CD14-positive monocyte (primary cell): Measurements from ENCODE around the gene MXD4. TPM values are rescaled to one million over a fixed set of nuclear protein-coding genes. Genes with fewer than 3 reads are reported as not detected.

Experiments used
- DNase-seq, 3 donors: peaks; one replicate each; pipeline ENCODE4 v3.0.0-alpha.2; 2011 to 2022
- H2AFZ ChIP-seq: 2 replicates; pipeline ENCODE4 v1.6.0; 2012; ENCODE audit warnings: mild to moderate bottlenecking, low read depth, low read length, inconsistent platforms; ENCODE audit not compliant: insufficient read depth, poor library complexity, severe bottlenecking
- H3K27ac ChIP-seq, 2 donors: 1 replicate in 1 of 2; 2 replicates in 1 of 2; pipeline ENCODE4 v1.5.1; 2012 to 2013; ENCODE audit warnings: low read length in 2 of 2, control low read depth in 1 of 2, inconsistent platforms in 1 of 2, low read depth in 1 of 2, mild to moderate bottlenecking in 1 of 2
- H3K27me3 ChIP-seq, 2 donors: one replicate each; pipeline versions ENCODE4 v1.6.0 to v1.6.1; 2011 to 2013; ENCODE audit warnings: low read length in 2 of 2; ENCODE audit not compliant: control insufficient read depth in 2 of 2, insufficient read depth in 2 of 2
- H3K36me3 ChIP-seq, 2 donors: replicated peaks in 1 of 2; 1 replicate in 1 of 2; 2 replicates in 1 of 2; pipeline versions ENCODE4 v1.5.1 to v1.6.1; 2012 to 2013; ENCODE audit warnings: low read length in 2 of 2, control low read depth in 1 of 2, inconsistent platforms in 1 of 2, mild to moderate bottlenecking in 1 of 2; ENCODE audit not compliant: insufficient read depth in 2 of 2, control insufficient read depth in 1 of 2
- H3K4me1 ChIP-seq, 2 donors: 1 replicate in 1 of 2; 2 replicates in 1 of 2; pipeline versions ENCODE4 v1.5.1 to v1.6.1; 2012 to 2013; ENCODE audit warnings: low read length in 2 of 2, control low read depth in 1 of 2, inconsistent platforms in 1 of 2, mild to moderate bottlenecking in 1 of 2, moderate library complexity in 1 of 2; ENCODE audit not compliant: insufficient read depth in 2 of 2, control insufficient read depth in 1 of 2
- H3K4me2 ChIP-seq: replicated peaks from 2 replicates; pipeline ENCODE3; 2012; ENCODE audit warnings: low read length, moderate library complexity, mild to moderate bottlenecking; ENCODE audit not compliant: poor library complexity, severe bottlenecking; ENCODE audit errors: extremely low read depth
- H3K4me3 ChIP-seq, 3 experiments: fragments of 200-600 bp in 1 of 3; sonication (generic) in 1 of 3; replicated peaks in 1 of 3; 1 replicate in 2 of 3; 2 replicates in 1 of 3; pipeline ENCODE4 v1.5.1; 2011 to 2013; ENCODE audit warnings: low read length in 3 of 3, mild to moderate bottlenecking in 3 of 3, control low read depth in 2 of 3, low read depth in 2 of 3, inconsistent platforms in 1 of 3, moderate library complexity in 1 of 3
- H3K79me2 ChIP-seq: 2 replicates; pipeline ENCODE4 v1.6.0; 2012; ENCODE audit warnings: mild to moderate bottlenecking, control low read depth, inconsistent platforms, low read length, moderate library complexity; ENCODE audit not compliant: insufficient read depth
- H3K9ac ChIP-seq: 2 replicates; pipeline ENCODE4 v1.6.0; 2017; ENCODE audit warnings: low read length, mild to moderate bottlenecking; ENCODE audit not compliant: insufficient read depth, poor library complexity, severe bottlenecking
- H3K9me3 ChIP-seq, 2 donors: replicated peaks in 1 of 2; 1 replicate in 1 of 2; 2 replicates in 1 of 2; pipeline versions ENCODE4 v1.5.1 to v1.6.1; 2012 to 2013; ENCODE audit warnings: low read length in 2 of 2, control low read depth in 1 of 2; ENCODE audit not compliant: control insufficient read depth in 1 of 2, insufficient read depth in 1 of 2
- H4K20me1 ChIP-seq: 2 replicates; pipeline ENCODE4 v1.6.0; 2012; ENCODE audit warnings: mild to moderate bottlenecking, low read length, control low read depth, moderate library complexity; ENCODE audit not compliant: insufficient read depth
- H3K27ac Mint-ChIP-seq, 7 donors: one replicate each; pipeline ENCODE4 v1.8.0; 2020; ENCODE audit warnings: mild to moderate bottlenecking in 7 of 7, mixed read lengths in 7 of 7, moderate library complexity in 6 of 7, inconsistent platforms in 2 of 7
- H3K27me3 Mint-ChIP-seq, 3 donors: one replicate each; pipeline ENCODE4 v1.8.0; 2021 to 2022; ENCODE audit warnings: low read depth in 3 of 3, mild to moderate bottlenecking in 3 of 3, mixed read lengths in 3 of 3, moderate library complexity in 3 of 3, inconsistent platforms in 1 of 3
- H3K36me3 Mint-ChIP-seq, 2 donors: one replicate each; pipeline ENCODE4 v1.8.0; 2020; ENCODE audit warnings: mixed read lengths in 2 of 2, inconsistent platforms in 1 of 2, mild to moderate bottlenecking in 1 of 2
- H3K4me1 Mint-ChIP-seq: one replicate; pipeline ENCODE4 v1.8.0; 2020; ENCODE audit warnings: mild to moderate bottlenecking, mixed read lengths
- H3K4me3 Mint-ChIP-seq, 2 donors: one replicate each; pipeline ENCODE4 v1.8.0; 2020; ENCODE audit warnings: mild to moderate bottlenecking in 2 of 2, mixed read lengths in 2 of 2, moderate library complexity in 1 of 2
- H3K9me3 Mint-ChIP-seq, 7 donors: one replicate each; pipeline ENCODE4 v1.8.0; 2020 to 2022; ENCODE audit warnings: mixed read lengths in 7 of 7, mild to moderate bottlenecking in 6 of 7, moderate library complexity in 6 of 7, inconsistent platforms in 2 of 7
- CTCF ChIP-seq: fragments of 200-600 bp; IDR thresholded peaks from one replicate; pipeline ENCODE4 v1.8.0; 2022; ENCODE audit warnings: antibody characterized with exemption, mild to moderate bottlenecking
- WGBS: methylation state at CpG from one replicate; pipeline ENCODE4 v1.1.5; 2013; ENCODE audit warnings: missing lambda C conversion rate; ENCODE audit not compliant: insufficient coverage; 5-methylcytosine and 5-hydroxymethylcytosine counted together
- intact Hi-C, 2 donors: fragments of 100-400 bp; cut with micrococcal nuclease; formaldehyde crosslinking; loops; one replicate each; pipeline versions ENCODE4 v1.15.0 to v1.15.1; 2023
- polyA plus RNA-seq, 3 donors: library from polyadenylated mRNA; depleted of rRNA in 1 of 3; unstranded in 2 of 3; stranded (reverse) in 1 of 3; fragments of 300-500 nt in 2 of 3; fragments of >200 nt in 1 of 3; fragmentation: Illumina TruSeq in 2 of 3; gene quantifications; 1 replicate in 2 of 3; 2 replicates in 1 of 3; pipeline ENCODE4 v1.2.3, GENCODE V29; 2012 to 2021

The MXD4 gene
- polyA plus RNA-seq, 3 donors: 24.5 to 39.4 (median 35.9) TPM

DNA sequence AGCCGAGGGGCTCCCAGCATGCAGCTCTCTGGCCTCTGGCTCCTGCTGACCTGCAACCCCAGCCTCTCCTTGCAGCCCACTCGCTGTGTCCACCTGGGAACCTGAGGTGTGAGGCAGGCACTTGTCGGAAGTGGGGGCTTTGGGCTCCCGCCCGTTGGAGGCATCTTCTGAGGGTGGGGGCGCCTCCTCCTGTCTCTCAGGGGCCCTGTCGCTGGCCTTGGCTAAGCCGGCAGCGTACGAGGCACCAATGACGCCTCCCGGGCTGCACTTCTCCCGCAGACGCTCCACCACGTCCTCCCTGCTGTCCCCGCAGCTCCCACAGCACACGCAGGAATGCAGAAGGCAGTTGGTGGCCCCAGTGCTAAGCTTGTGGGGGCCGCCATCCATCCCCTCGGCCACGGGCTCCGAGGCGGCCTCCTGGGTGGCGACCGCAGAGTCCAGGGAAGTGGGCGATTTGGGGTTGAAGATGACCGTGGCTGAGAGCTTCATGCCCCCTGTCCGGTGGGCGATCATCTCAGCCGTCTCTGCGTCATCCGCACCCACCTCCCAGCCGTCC is 42.5 kb upstream of the MXD4 start:
- WGBS: 96% methylated on average over 31 of the region's 32 CpGs

DNA sequence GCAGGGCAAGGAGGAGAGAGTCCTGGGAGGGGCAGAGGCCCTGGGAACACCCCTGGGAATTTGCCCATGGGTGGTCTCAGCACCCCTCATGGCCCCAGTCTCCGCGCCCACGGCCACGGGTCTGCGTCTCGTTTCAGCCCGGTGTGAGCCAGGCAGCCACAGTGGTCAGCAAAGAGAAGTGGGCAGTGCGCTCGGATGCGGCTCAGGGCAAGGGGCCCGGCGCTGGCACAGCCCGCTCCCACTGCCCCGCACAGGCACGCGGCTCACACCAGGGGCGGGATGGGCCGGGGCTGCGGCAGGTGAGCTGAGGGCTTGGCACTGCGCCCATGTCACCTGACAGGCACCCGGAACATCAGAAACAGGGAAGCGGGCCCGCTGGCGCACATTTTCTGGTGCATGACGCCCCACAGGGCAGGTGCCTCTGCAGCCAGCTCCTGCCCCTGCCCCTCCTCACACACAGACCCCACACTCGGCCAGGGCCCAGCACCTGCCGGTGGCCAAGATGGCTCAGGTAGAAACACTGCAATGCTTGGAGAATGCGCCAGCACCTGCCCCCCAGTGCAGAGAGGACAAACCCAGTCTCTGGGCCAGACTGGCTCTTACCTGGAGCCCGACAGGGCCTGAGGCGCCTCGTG is 41.9 kb upstream of the MXD4 start:
- no peak overlapping the region for H3K27ac Mint-ChIP-seq
- no peak overlapping the region for H3K4me3 ChIP-seq

More for the DNA sequence above, 42.5 kb upstream of the MXD4 start:
- Mint-ChIP-seq H3K27me3 (peaks cover 0 to 4% (median 1%) of the 10 kb centered on the region in 3 donors), H3K27ac (no peak overlapping the region), H3K36me3 (no peaks in the 10 kb centered on the region), H3K9me3 (peaks cover 7 to 19% (median 15%) of the 10 kb centered on the region in 7 donors), H3K4me3 (no peak overlapping the region), H3K4me1 (no peaks in the 10 kb centered on the region)
- intact Hi-C loops: no loop called here
- no peak for DNase-seq
- no peak overlapping the region for H3K9ac ChIP-seq
- no peak for TF ChIP-seq CTCF
- H3K4me3 ChIP-seq: no peak overlapping the region
- no peak overlapping the region for H3K27ac ChIP-seq
- H3K4me2 ChIP-seq: no peak overlapping the region
- H3K4me1 ChIP-seq: no peaks in the 10 kb centered on the region
- no peaks in the 10 kb centered on the region for H4K20me1 ChIP-seq
- H2AFZ ChIP-seq: no peak overlapping the region
- H3K36me3 ChIP-seq: no peaks in the 10 kb centered on the region
- H3K27me3 ChIP-seq: no peaks in the 10 kb centered on the region
- H3K79me2 ChIP-seq: no peaks in the 10 kb centered on the region
- peaks cover 0 to 16% of the 10 kb centered on the region in 2 donors for H3K9me3 ChIP-seq

More for the DNA sequence above, 41.9 kb upstream of the MXD4 start:
- Mint-ChIP-seq H3K9me3 (peaks cover 7 to 24% (median 15%) of the 10 kb centered on the region in 7 donors), H3K36me3 (no peaks in the 10 kb centered on the region), H3K27me3 (peaks cover 0 to 5% (median 1%) of the 10 kb centered on the region in 3 donors), H3K4me1 (peaks cover 2% of the 10 kb centered on the region), H3K4me3 (no peak overlapping the region)
- no peak for DNase-seq
- H3K27ac ChIP-seq: no peak overlapping the region
- intact Hi-C loops: no loop called here
- H4K20me1 ChIP-seq: no peaks in the 10 kb centered on the region
- H3K27me3 ChIP-seq: no peaks in the 10 kb centered on the region
- TF ChIP-seq CTCF: no peak
- H3K4me1 ChIP-seq: no peaks in the 10 kb centered on the region
- H3K9me3 ChIP-seq: peaks cover 0 to 16% of the 10 kb centered on the region in 2 donors
- H3K36me3 ChIP-seq: no peaks in the 10 kb centered on the region
- no peak overlapping the region for H3K9ac ChIP-seq
- no peak overlapping the region for H2AFZ ChIP-seq
- no peaks in the 10 kb centered on the region for H3K79me2 ChIP-seq
- no peak overlapping the region for H3K4me2 ChIP-seq
- 89% methylated on average over 29 of the region's 31 CpGs for WGBS
